Caco-2 (cell line): ENCODE data around the gene FAM3D. TPM values are rescaled to one million over a fixed set of nuclear protein-coding genes. Genes with fewer than 3 reads are reported as not detected.

ENCODE experiments used
- BruUV-seq: library from RNA; stranded (reverse); fragments of 400-500 nt; replicated peaks from 2 replicates; lab custom pipeline; 2021; lab: Mats Ljungman, UMichigan
- CTCF ChIA-PET: fragments of 300-600 bp; sonication (Branson Sonifier 250); formaldehyde crosslinking; loops from one replicate; lab custom pipeline; 2022; ENCODE audit warnings: antibody characterized with exemption; lab: Charles Lee
- POLR2A ChIA-PET: fragments of 300-600 bp; sonication (Branson Sonifier 250); formaldehyde crosslinking; loops from one replicate; lab custom pipeline; 2022; ENCODE audit warnings: antibody characterized with exemption; lab: Charles Lee
- DNase-seq, 2 experiments: peaks; one replicate each; pipeline versions ENCODE4 v3.0.0 to v3.0.0-alpha.2; 2020 to 2022
- H3K27me3 ChIP-seq: replicated peaks from 2 replicates; pipeline ENCODE4 v1.6.0; 2011; ENCODE audit warnings: low read length; ENCODE audit not compliant: control insufficient read depth, insufficient read depth
- H3K36me3 ChIP-seq: 2 replicates; pipeline ENCODE4 v1.5.1; 2011; ENCODE audit warnings: low read length; ENCODE audit not compliant: control insufficient read depth, insufficient read depth
- H3K4me1 ChIP-seq: fragments of 250-450 bp; sonication (Bioruptor Pico); 2 replicates; pipeline ENCODE4 v1.5.1; 2020; ENCODE audit warnings: mild to moderate bottlenecking
- H3K4me3 ChIP-seq: 2 replicates; pipeline ENCODE4 v1.5.1; 2011; ENCODE audit warnings: low read depth, mild to moderate bottlenecking, control low read depth, low read length
- H3K9me3 ChIP-seq: fragments of 250-450 bp; sonication (Bioruptor Pico); 2 replicates; pipeline ENCODE4 v1.5.1; 2020; ENCODE audit warnings: mild to moderate bottlenecking, moderate library complexity
- H3K27ac Mint-ChIP-seq: one replicate; pipeline ENCODE4 v1.8.0; 2022; ENCODE audit warnings: mixed read lengths; ENCODE audit not compliant: unreplicated experiment
- H3K27me3 Mint-ChIP-seq: one replicate; pipeline ENCODE4 v1.8.0; 2022; ENCODE audit warnings: mixed read lengths; ENCODE audit not compliant: insufficient read depth, unreplicated experiment
- H3K36me3 Mint-ChIP-seq: one replicate; pipeline ENCODE4 v1.8.0; 2022; ENCODE audit warnings: mild to moderate bottlenecking, mixed read lengths; ENCODE audit not compliant: insufficient read depth, unreplicated experiment
- H3K4me1 Mint-ChIP-seq: one replicate; pipeline ENCODE4 v1.8.0; 2022; ENCODE audit warnings: low read depth, mixed read lengths; ENCODE audit not compliant: unreplicated experiment
- H3K4me3 Mint-ChIP-seq: one replicate; pipeline ENCODE4 v1.8.0; 2022; ENCODE audit warnings: mild to moderate bottlenecking, moderate library complexity, mixed read lengths; ENCODE audit not compliant: unreplicated experiment
- H3K9me3 Mint-ChIP-seq: one replicate; pipeline ENCODE4 v1.8.0; 2022; ENCODE audit warnings: mixed read lengths; ENCODE audit not compliant: unreplicated experiment
- CTCF ChIP-seq, 2 experiments: fragments of 200-600 bp in 1 of 2; IDR thresholded peaks; 1 replicate in 1 of 2; 2 replicates in 1 of 2; pipeline versions ENCODE4 v1.5.1 to v1.8.0; 2011 to 2022; ENCODE audit warnings: antibody characterized with exemption in 1 of 2, control low read depth in 1 of 2, inconsistent platforms in 1 of 2, low read depth in 1 of 2, low read length in 1 of 2, mild to moderate bottlenecking in 1 of 2, moderate library complexity in 1 of 2; ENCODE audit not compliant: insufficient read depth in 1 of 2, severe bottlenecking in 1 of 2, unreplicated experiment in 1 of 2
- intact Hi-C: fragments of 100-400 bp; cut with micrococcal nuclease; formaldehyde crosslinking; loops from one replicate; pipeline ENCODE4 v1.10.0; 2022; ENCODE audit not compliant: unreplicated experiment
- total RNA-seq: library from RNA; stranded (reverse); gene quantifications from 2 replicates; pipeline ENCODE4 v1.2.3, GENCODE V29; 2022

FAM3D gene
- total RNA-seq, 1 experiment from 2014 or later = not detected

GRCh38 chr3:58692484-58692883 lies 25.9 kb upstream of the FAM3D start:
- DNase-seq = no peak
- Mint-ChIP-seq H3K27me3 (no peaks in the 10 kb centered on the region), H3K27ac (no peak overlapping the region), H3K4me1 (no peaks in the 10 kb centered on the region), H3K9me3 (peaks cover 55% of the 10 kb centered on the region), H3K4me3 (no peak overlapping the region), H3K36me3 (no peaks in the 10 kb centered on the region)
- intact Hi-C loops = no loop called here
- BruUV-seq = no TSS peak
- TF ChIP-seq CTCF (IDR thresholded peaks at IDR 0.05; ENCODE audit: insufficient read depth in 1 of 2, low read depth in 1 of 2, low read length in 1 of 2, severe bottlenecking in 1 of 2, unreplicated experiment in 1 of 2) = no peak
- ChIA-PET POLR2A (no interaction called here), CTCF (no interaction called here)
- H3K36me3 ChIP-seq = no peaks in the 10 kb centered on the region
- H3K9me3 ChIP-seq = peaks cover 37% of the 10 kb centered on the region
- H3K27me3 ChIP-seq = no peaks in the 10 kb centered on the region
- no peaks in the 10 kb centered on the region for H3K4me1 ChIP-seq
- no peak overlapping the region for H3K4me3 ChIP-seq

GRCh38 chr3:58691997-58692396 lies 25.4 kb upstream of the FAM3D start:
- Mint-ChIP-seq H3K4me3 (no peak overlapping the region), H3K9me3 (peaks cover 52% of the 10 kb centered on the region), H3K27ac (no peak overlapping the region), H3K4me1 (no peaks in the 10 kb centered on the region), H3K27me3 (no peaks in the 10 kb centered on the region), H3K36me3 (no peaks in the 10 kb centered on the region)
- no TSS peak for BruUV-seq
- peaks cover 37% of the 10 kb centered on the region for H3K9me3 ChIP-seq
- no peaks in the 10 kb centered on the region for H3K4me1 ChIP-seq
- no peak for TF ChIP-seq CTCF (IDR thresholded peaks at IDR 0.05; ENCODE audit: insufficient read depth in 1 of 2, low read depth in 1 of 2, low read length in 1 of 2, severe bottlenecking in 1 of 2, unreplicated experiment in 1 of 2)
- no peaks in the 10 kb centered on the region for H3K36me3 ChIP-seq
- H3K4me3 ChIP-seq = no peak overlapping the region
- POLR2A ChIA-PET = no interaction called here
- DNase-seq = peak in 1 of 2 experiments; percentile 27
- no peaks in the 10 kb centered on the region for H3K27me3 ChIP-seq
- CTCF ChIA-PET = no interaction called here
- intact Hi-C loops = no loop called here

GRCh38 chr3:58690490-58690889 lies 23.9 kb upstream of the FAM3D start:
- H3K9me3 ChIP-seq = peaks cover 37% of the 10 kb centered on the region
- intact Hi-C loops = no loop called here
- no peaks in the 10 kb centered on the region for H3K4me1 ChIP-seq
- Mint-ChIP-seq H3K27me3 (no peaks in the 10 kb centered on the region), H3K4me3 (no peak overlapping the region), H3K27ac (no peak overlapping the region), H3K9me3 (peaks cover 65% of the 10 kb centered on the region), H3K36me3 (no peaks in the 10 kb centered on the region), H3K4me1 (no peaks in the 10 kb centered on the region)
- no peak for DNase-seq
- no TSS peak for BruUV-seq
- TF ChIP-seq CTCF (IDR thresholded peaks at IDR 0.05; ENCODE audit: insufficient read depth in 1 of 2, low read depth in 1 of 2, low read length in 1 of 2, severe bottlenecking in 1 of 2, unreplicated experiment in 1 of 2) = no peak
- ChIA-PET CTCF (no interaction called here), POLR2A (no interaction called here)
- no peaks in the 10 kb centered on the region for H3K27me3 ChIP-seq
- H3K4me3 ChIP-seq = no peak overlapping the region
- H3K36me3 ChIP-seq = no peaks in the 10 kb centered on the region
